ENCODE data around the gene IFT20.
"Not testable (repeated sequence)": the region's sequence is repeated elsewhere in the genome, so short reads cannot be mapped to it uniquely, and the experiment has no call there.

The IFT20 gene

GRCh38 chr17:28298449-28298848 is 36.8 kb downstream of the IFT20 start:
- DNase-seq = no peak

GRCh38 chr17:28295677-28296578 is 39.3 kb downstream of the IFT20 start:
- DNase-seq = no peak

DNA sequence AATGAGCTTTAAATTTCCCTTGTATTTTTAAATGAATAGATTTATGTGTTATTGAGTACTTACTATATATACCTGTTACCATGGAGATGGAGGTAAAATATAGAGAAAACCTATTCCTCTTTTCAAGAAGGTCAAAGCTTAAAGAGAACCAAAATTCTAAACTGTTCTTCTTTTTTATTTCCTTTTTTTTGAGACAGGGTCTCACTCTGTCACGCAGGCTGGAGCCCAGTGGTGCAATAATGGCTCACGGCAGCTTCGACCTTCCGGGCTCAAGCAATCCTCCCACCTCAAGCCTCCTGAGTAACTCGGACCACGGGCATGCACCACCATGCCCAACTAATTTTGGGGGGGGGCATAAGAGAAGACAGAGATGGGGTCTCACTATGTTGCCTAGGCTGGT is 41.3 kb downstream of the IFT20 start:
- no peak for DNase-seq

DNA sequence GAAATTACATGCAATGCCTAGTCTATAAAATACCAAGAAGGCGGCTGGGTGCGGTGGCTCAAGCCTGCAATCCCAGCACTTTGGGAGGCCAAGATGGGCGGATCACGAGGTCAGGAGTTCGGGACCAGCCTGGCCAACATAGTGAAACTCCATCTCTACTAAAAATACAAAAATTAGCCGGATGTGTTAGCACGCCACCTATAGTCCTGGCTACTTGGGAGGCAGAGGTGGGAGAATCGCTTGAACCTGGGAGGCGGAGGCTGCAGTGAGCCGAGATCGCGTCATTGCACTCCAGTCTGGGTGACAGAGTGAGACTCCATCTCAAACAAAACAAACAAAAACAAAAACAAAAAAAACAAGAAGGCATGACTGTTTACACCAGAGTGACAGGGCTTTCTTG is 42.4 kb downstream of the IFT20 start:
- DNase-seq = not testable (repeated sequence)

- no peak for DNase-seq
Observed at GRCh38 chr17:28291780-28292330, 43.4 kb downstream of the IFT20 start.

GRCh38 chr17:28290703-28291102 is 44.6 kb downstream of the IFT20 start:
- DNase-seq = no peak

GRCh38 chr17:28285965-28286364 is 49.3 kb downstream of the IFT20 start:
- DNase-seq = no peak

- DNase-seq = peak; percentile 77
Observed at GRCh38 chr17:28282596-28282995, 52.7 kb downstream of the IFT20 start.

- no peak for DNase-seq
Observed at GRCh38 chr17:28280826-28281225, 54.4 kb downstream of the IFT20 start.

DNA sequence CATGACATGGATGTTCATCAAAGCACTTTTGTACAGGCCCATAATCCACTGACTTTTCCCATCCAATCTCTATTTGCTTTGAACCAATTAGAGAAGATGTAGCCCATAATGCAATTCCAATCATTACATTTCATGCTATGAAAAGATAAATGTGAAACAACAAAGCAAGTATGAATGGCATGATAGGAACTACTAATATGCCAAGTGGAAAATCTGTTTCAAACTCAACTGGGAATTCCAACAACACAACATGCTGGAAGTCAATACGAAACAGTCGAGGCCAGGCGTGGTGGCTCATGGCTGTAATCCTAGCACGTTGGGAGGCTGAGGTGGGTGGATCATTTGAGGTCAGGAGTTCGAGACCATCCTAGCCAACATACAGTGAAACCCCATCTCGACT is 55.9 kb downstream of the IFT20 start:
- no peak for DNase-seq
